Astrocyte (in vitro differentiated cells and primary cell): ENCODE data around the gene MORC1. TPM values are rescaled to one million over a fixed set of nuclear protein-coding genes. Genes with fewer than 3 reads are reported as not detected.
A peak's percentile ranks its signal among the peaks of the same experiment; 100 is the strongest.

Experiments used
- DNase-seq: peaks from one replicate; pipeline ENCODE4 v3.0.0-alpha.2; 2010; ENCODE audit warnings: low read depth
- FAIRE-seq: peaks from 2 replicates; lab custom pipeline; 2011; peaks lifted over from hg19 to GRCh38; lab: Jason Lieb, UNC
- H2AFZ ChIP-seq: 2 replicates; pipeline ENCODE4 v1.6.0; 2012; ENCODE audit warnings: low read depth, low read length, inconsistent platforms
- H3K27ac ChIP-seq: 2 replicates; pipeline ENCODE4 v1.5.1; 2011; ENCODE audit warnings: low read depth, low read length, inconsistent platforms
- H3K27me3 ChIP-seq: 2 replicates; pipeline ENCODE4 v1.6.0; 2011; ENCODE audit warnings: low read length, inconsistent platforms; ENCODE audit not compliant: insufficient read depth
- H3K36me3 ChIP-seq: 2 replicates; pipeline ENCODE4 v1.5.1; 2011; ENCODE audit warnings: low read length, inconsistent platforms; ENCODE audit not compliant: insufficient read depth
- H3K4me1 ChIP-seq: 2 replicates; pipeline ENCODE4 v1.5.1; 2011; ENCODE audit warnings: low read length, inconsistent platforms; ENCODE audit not compliant: insufficient read depth
- H3K4me2 ChIP-seq: 2 replicates; pipeline ENCODE4 v1.6.0; 2012; ENCODE audit warnings: low read length, inconsistent platforms
- H3K4me3 ChIP-seq: 2 replicates; pipeline ENCODE4 v1.5.1; 2011; ENCODE audit warnings: low read depth, mild to moderate bottlenecking, low read length, inconsistent platforms; ENCODE audit not compliant: insufficient read depth
- H3K79me2 ChIP-seq: 2 replicates; pipeline ENCODE4 v1.6.0; 2012; ENCODE audit warnings: mild to moderate bottlenecking, low read length, inconsistent platforms; ENCODE audit not compliant: insufficient read depth
- H3K9ac ChIP-seq: 2 replicates; pipeline ENCODE4 v1.6.0; 2012; ENCODE audit warnings: mild to moderate bottlenecking, low read length, inconsistent platforms
- H3K9me3 ChIP-seq: 2 replicates; pipeline ENCODE4 v1.5.1; 2012; ENCODE audit warnings: low read depth, mild to moderate bottlenecking, low read length, inconsistent platforms; ENCODE audit not compliant: insufficient read depth
- H4K20me1 ChIP-seq: 2 replicates; pipeline ENCODE4 v1.6.0; 2012; ENCODE audit warnings: low read length, inconsistent platforms; ENCODE audit not compliant: insufficient read depth
- H3K27ac Mint-ChIP-seq: one replicate; pipeline ENCODE4 v1.8.0; 2021; ENCODE audit warnings: mild to moderate bottlenecking, mixed read lengths; ENCODE audit not compliant: unreplicated experiment
- H3K27me3 Mint-ChIP-seq: one replicate; pipeline ENCODE4 v1.8.0; 2021; ENCODE audit warnings: low read depth, mixed read lengths; ENCODE audit not compliant: unreplicated experiment
- H3K36me3 Mint-ChIP-seq: one replicate; pipeline ENCODE4 v1.8.0; 2021; ENCODE audit warnings: low read depth, mixed read lengths; ENCODE audit not compliant: unreplicated experiment
- H3K4me1 Mint-ChIP-seq: one replicate; pipeline ENCODE4 v1.8.0; 2021; ENCODE audit warnings: low read depth, mixed read lengths; ENCODE audit not compliant: unreplicated experiment
- H3K4me3 Mint-ChIP-seq: one replicate; pipeline ENCODE4 v1.8.0; 2021; ENCODE audit warnings: mild to moderate bottlenecking, moderate library complexity, mixed read lengths; ENCODE audit not compliant: unreplicated experiment
- H3K9me3 Mint-ChIP-seq: one replicate; pipeline ENCODE4 v1.8.0; 2021; ENCODE audit warnings: mild to moderate bottlenecking, mixed read lengths; ENCODE audit not compliant: unreplicated experiment
- CTCF ChIP-seq: IDR thresholded peaks from 2 replicates; pipeline ENCODE4 v1.5.1; 2011; ENCODE audit warnings: low read depth, mild to moderate bottlenecking, inconsistent platforms, low read length, moderate library complexity; ENCODE audit not compliant: insufficient read depth
- EZH2 ChIP-seq: IDR thresholded peaks from 2 replicates; pipeline ENCODE4 v1.6.1; 2012; ENCODE audit warnings: mild to moderate bottlenecking, low read length, inconsistent platforms; ENCODE audit not compliant: insufficient read depth
- total RNA-seq: library from RNA; stranded (reverse); gene quantifications from 2 replicates; pipeline ENCODE4 v1.2.1, GENCODE V29; 2021

Gene MORC1
- total RNA-seq, 1 donor from 2014 or later, result not detected

- no peak within 1 kb of the TSS for H3K27ac Mint-ChIP-seq
- Histone ChIP-seq H4K20me1 (no peaks in the 10 kb centered on the region), H3K79me2 (no peaks in the 10 kb centered on the region), H2AFZ (no peak within 1 kb of the TSS), H3K9me3 (no peaks in the 10 kb centered on the region), H3K27ac (no peak within 1 kb of the TSS), H3K4me3 (no peak within 1 kb of the TSS), H3K9ac (no peak within 1 kb of the TSS), H3K4me2 (no peak within 1 kb of the TSS), H3K27me3 (no peaks in the 10 kb centered on the region), H3K4me1 (no peaks in the 10 kb centered on the region), H3K36me3 (no peaks in the 10 kb centered on the region)
- no peak within 1 kb of the TSS for H3K4me3 Mint-ChIP-seq
- peaks cover 2% of the 10 kb centered on the region for H3K27me3 Mint-ChIP-seq
- FAIRE-seq (no peak), DNase-seq (no peak)
- peaks cover 5% of the 10 kb centered on the region for H3K4me1 Mint-ChIP-seq
- H3K9me3 Mint-ChIP-seq, result no peaks in the 10 kb centered on the region
- TF ChIP-seq CTCF (no peak), EZH2 (no peak)
- no peaks in the 10 kb centered on the region for H3K36me3 Mint-ChIP-seq
These were observed 164.2 kb downstream of the MORC1 start, which contains the start of gene GUCA1C for GRCh38 chr3:108953700-108954099. Gene GUCA1C, minus strand, starts transcription at chr3:108953879. Its CDS starts 117 bp downstream, at chr3:108953762.

- H4K20me1 ChIP-seq, result no peaks in the 10 kb centered on the region
- no peak overlapping the region for H3K4me2 ChIP-seq
- H3K9ac ChIP-seq, result no peak overlapping the region
- no peaks in the 10 kb centered on the region for H3K79me2 ChIP-seq
- no peaks in the 10 kb centered on the region for H3K4me1 ChIP-seq
- H3K27ac ChIP-seq, result no peak overlapping the region
- TF ChIP-seq EZH2, result no peak
- no peak for TF ChIP-seq CTCF
- H2AFZ ChIP-seq, result no peak overlapping the region
- H3K36me3 ChIP-seq, result no peaks in the 10 kb centered on the region
- no peaks in the 10 kb centered on the region for H3K36me3 Mint-ChIP-seq
- H3K4me3 Mint-ChIP-seq, result no peak overlapping the region
- no peaks in the 10 kb centered on the region for H3K9me3 Mint-ChIP-seq
- H3K4me3 ChIP-seq, result no peak overlapping the region
- FAIRE-seq, result no peak
- H3K4me1 Mint-ChIP-seq, result peaks cover 5% of the 10 kb centered on the region
- peaks cover 2% of the 10 kb centered on the region for H3K27me3 Mint-ChIP-seq
- DNase-seq, result peak; percentile 34
- H3K27ac Mint-ChIP-seq, result no peak overlapping the region
- no peaks in the 10 kb centered on the region for H3K9me3 ChIP-seq
- no peaks in the 10 kb centered on the region for H3K27me3 ChIP-seq
These were observed 164.7 kb downstream of the MORC1 start for GRCh38 chr3:108953210-108953609.

GRCh38 chr3:108951820-108952501, 166.0 kb downstream of the MORC1 start:
- FAIRE-seq (no peak), DNase-seq (no peak)
- Histone ChIP-seq H3K4me3 (no peak overlapping the region), H4K20me1 (no peaks in the 10 kb centered on the region), H3K9me3 (no peaks in the 10 kb centered on the region), H3K27ac (no peak overlapping the region), H3K4me1 (no peaks in the 10 kb centered on the region), H3K36me3 (no peaks in the 10 kb centered on the region), H3K4me2 (no peak overlapping the region), H3K9ac (no peak overlapping the region), H3K27me3 (no peaks in the 10 kb centered on the region), H2AFZ (no peak overlapping the region), H3K79me2 (no peaks in the 10 kb centered on the region)
- Mint-ChIP-seq H3K36me3 (no peaks in the 10 kb centered on the region), H3K4me3 (no peak overlapping the region), H3K27me3 (peaks cover 2% of the 10 kb centered on the region), H3K9me3 (no peaks in the 10 kb centered on the region), H3K4me1 (peaks cover 5% of the 10 kb centered on the region), H3K27ac (no peak overlapping the region)
- TF ChIP-seq EZH2, result no peak
- no peak for TF ChIP-seq CTCF
